ENCODE data around the gene F10. TPM values are rescaled to one million over a fixed set of nuclear protein-coding genes. Genes with fewer than 3 reads are reported as not detected.

The F10 gene
- total and polyA plus RNA-seq, 2 donors (not counting 3 experiments of a cell fraction or from before 2014, with no cell fraction given) = 0.25 TPM; not detected in 1

GRCh38 chr13:113150550-113151365, 28.2 kb downstream of the F10 start:
- no peak for DNase-seq (ENCODE audit: low read depth, low spot score)
- no peak for FAIRE-seq
- dilution Hi-C loops (cut with MboI; ENCODE audit: extremely low pct_ligation_motif_present, low sequenced_read_pairs) = no loop called here
- ChIA-PET POLR2A (no interaction called here), CTCF (interaction anchor here (0.7 kb wide), 1 partner anchor 208 kb away, joined by 3 read pairs; no protein-coding TSS in a partner anchor)
- Histone ChIP-seq H3K4me1 (ENCODE audit: control insufficient read depth, extremely low read depth, insufficient read depth, low read length) (peaks cover 6% of the 10 kb centered on the region), H3K9me3 (replicated peaks; ENCODE audit: control insufficient read depth, insufficient read depth, low read length) (no peaks in the 10 kb centered on the region), H2AFZ (ENCODE audit: low read depth, low read length) (no peak overlapping the region), H3K4me3 (replicated peaks in 1 of 3; ENCODE audit: insufficient read depth in 1 of 3, low read depth in 1 of 3, low read length in 3 of 3) (no peak overlapping the region), H3K79me2 (ENCODE audit: control insufficient read depth, insufficient read depth, low read length) (no peaks in the 10 kb centered on the region), H3K27me3 (ENCODE audit: control insufficient read depth in 2 of 2, insufficient read depth in 2 of 2, low read length in 2 of 2) (peaks cover 0 to 9% of the 10 kb centered on the region in 2 experiments), H3K9me1 (replicated peaks; ENCODE audit: control insufficient read depth, extremely low read depth, insufficient read depth, low read length) (no peaks in the 10 kb centered on the region), H3K27ac (ENCODE audit: insufficient read depth, low read depth, low read length) (no peak overlapping the region), H4K20me1 (replicated peaks; ENCODE audit: control insufficient read depth, extremely low read depth, insufficient read depth, low read length) (no peaks in the 10 kb centered on the region), H3K4me2 (ENCODE audit: insufficient read depth, low read length) (no peak overlapping the region), H3K9ac (replicated peaks; ENCODE audit: extremely low read depth, insufficient read depth, low read length) (no peak overlapping the region), H3K36me3 (ENCODE audit: control insufficient read depth in 2 of 2, extremely low read depth in 1 of 2, insufficient read depth in 2 of 2, low read length in 2 of 2) (no peaks in the 10 kb centered on the region)
- no peak for TF ChIP-seq POLR2A (IDR thresholded peaks at IDR 0.05; ENCODE audit: low read depth, low read length)
- TF ChIP-seq MYC (IDR thresholded peaks at IDR 0.05; ENCODE audit: low read depth, low read length) = no peak
- no peak for TF ChIP-seq FOS (IDR thresholded peaks at IDR 0.05; ENCODE audit: borderline replicate concordance, insufficient read depth, low read length)
- TF ChIP-seq JUN (IDR thresholded peaks at IDR 0.05; ENCODE audit: borderline replicate concordance, insufficient read depth, insufficient read length, low read depth) = no peak
- TF ChIP-seq MAX (IDR thresholded peaks at IDR 0.05; ENCODE audit: insufficient read depth, insufficient read length) = no peak
- no peak for TF ChIP-seq GATA2 (IDR thresholded peaks at IDR 0.05; ENCODE audit: insufficient read depth, insufficient read length, low read depth, low read length)
- TF ChIP-seq EZH2 (IDR thresholded peaks at IDR 0.05; ENCODE audit: borderline replicate concordance, low read depth, low read length, severe bottlenecking) = no peak
- no peak for TF ChIP-seq CTCF (IDR thresholded peaks at IDR 0.05; ENCODE audit: extremely low read depth in 1 of 2, insufficient read depth in 1 of 2, low read depth in 1 of 2, low read length in 2 of 2)
- intact Hi-C loops (cut with micrococcal nuclease) = no loop called here
- BruUV-seq (replicated peaks) = no TSS peak

Data from endothelial cell of umbilical vein (primary cell).